ENCODE measurements around the gene ABO. TPM values are rescaled to one million over a fixed set of nuclear protein-coding genes. Genes with fewer than 3 reads are reported as not detected.

Gene ABO
- total and polyA plus RNA-seq, 2 of the 8 experiments (the other 6 are each of a cell fraction or from before 2014, with no cell fraction given) = 0.03 TPM; not detected in 1

GRCh38 chr9:133303266-133304157, 28.5 kb upstream of the ABO start:
- no peak overlapping the region for H2BK20ac ChIP-seq (ENCODE audit: low read length)
- TF ChIP-seq TAF7 (optimal IDR thresholded peaks at IDR 0.05; ENCODE audit: borderline replicate concordance, low read depth, low read length) (no peak), ZNF274 (IDR thresholded peaks at IDR 0.05; ENCODE audit: borderline replicate concordance, extremely low read depth, low read length) (no peak), POLR2AphosphoS5 (IDR thresholded peaks at IDR 0.05; ENCODE audit: low read depth, low read length) (no peak), HDAC2 (IDR thresholded peaks at IDR 0.05; ENCODE audit: borderline replicate concordance in 1 of 2, low read depth in 2 of 2, low read length in 2 of 2) (no peak)
- no peaks in the 10 kb centered on the region for H3K9me3 ChIP-seq (ENCODE audit: insufficient read depth in 2 of 2, low read depth in 1 of 2, low read length in 1 of 2)
- no peak overlapping the region for H2BK5ac ChIP-seq (ENCODE audit: low read depth, low read length)
- 80% methylated on average over 24 of the region's 26 CpGs; no CpG with 5 or more reads in 1 of the 2 experiments for WGBS, 2 experiments (ENCODE audit: extremely low coverage in 1 of 2, insufficient coverage in 1 of 2, insufficient read length in 1 of 2, insufficient replicate concordance in 2 of 2, low coverage in 1 of 2, low lambda C conversion rate in 2 of 2, missing lambda C conversion rate in 1 of 2)
- DNase-seq (ENCODE audit: low read depth in 1 of 2, low spot score in 2 of 2) (no peak), FAIRE-seq (no peak)
- H2AK5ac ChIP-seq (ENCODE audit: low read depth, low read length) = no peak overlapping the region
- no peak overlapping the region for H3K9ac ChIP-seq (replicated peaks in 1 of 4; ENCODE audit: extremely low read depth in 1 of 4, low read depth in 3 of 4, low read length in 3 of 4)
- no peak overlapping the region for H4K5ac ChIP-seq (ENCODE audit: insufficient read length, low read depth, low read length)
- CTCF ChIA-PET (ENCODE audit: partially characterized antibody) = interaction anchor here (0.6 to 1.5 kb wide), 5 partner anchors 17 to 964 kb away, joined by 3 to 12 read pairs (median 4); no protein-coding TSS in a partner anchor
- no peak overlapping the region for H2BK15ac ChIP-seq (ENCODE audit: low read length)
- no peak overlapping the region for H3K18ac ChIP-seq (ENCODE audit: extremely low read depth, low read length)
- H2AFZ ChIP-seq (ENCODE audit: low read length) = no peak overlapping the region
- H2BK12ac ChIP-seq (ENCODE audit: low read depth, low read length) = no peak overlapping the region
- no peak overlapping the region for H3K4me3 ChIP-seq (ENCODE audit: extremely low read depth in 1 of 4, insufficient read depth in 2 of 4, low read depth in 3 of 4, low read length in 4 of 4)
- H3K14ac ChIP-seq (ENCODE audit: insufficient read length) = no peak overlapping the region
- H4K91ac ChIP-seq (replicated peaks; ENCODE audit: insufficient read length, low read length) = no peak overlapping the region
- H3K4me1 ChIP-seq (replicated peaks in 1 of 4; ENCODE audit: control insufficient read depth in 3 of 4, insufficient read depth in 4 of 4, low read length in 3 of 4) = no peaks in the 10 kb centered on the region
- no peak overlapping the region for H3K4me2 ChIP-seq (ENCODE audit: insufficient read depth in 1 of 2, low read depth in 2 of 2, low read length in 2 of 2)
- POLR2A ChIA-PET (ENCODE audit: partially characterized antibody) = interaction anchor here (1.4 kb wide), 1 partner anchor 44 kb away, joined by 4 read pairs; the partner anchor contains the start of genes MED22 and RPL7A
- no peak overlapping the region for H2BK120ac ChIP-seq (replicated peaks; ENCODE audit: low read depth, low read length)
- H3K23me2 ChIP-seq (ENCODE audit: low read depth, low read length) = no peaks in the 10 kb centered on the region
- H3K79me2 ChIP-seq (ENCODE audit: control insufficient read depth in 1 of 2, insufficient read depth in 2 of 2, low read length in 2 of 2) = no peaks in the 10 kb centered on the region
- no peak overlapping the region for H3K27ac ChIP-seq (ENCODE audit: low read depth, low read length)
- H3K4ac ChIP-seq (replicated peaks; ENCODE audit: insufficient read length, low read depth, low read length) = no peak overlapping the region
- H3K27me3 ChIP-seq (replicated peaks in 1 of 4; ENCODE audit: control insufficient read depth in 3 of 4, extremely low read depth in 1 of 4, insufficient read depth in 3 of 4, low read length in 3 of 4) = no peaks in the 10 kb centered on the region; a peak in 1 of 7 replicates
- H3K36me3 ChIP-seq (ENCODE audit: control insufficient read depth in 2 of 4, insufficient read depth in 4 of 4, low read length in 3 of 4) = no peaks in the 10 kb centered on the region
- no peak overlapping the region for H3K23ac ChIP-seq (ENCODE audit: insufficient read length)
- H3K56ac ChIP-seq (replicated peaks; ENCODE audit: insufficient read length, low read depth, low read length) = no peak overlapping the region
- H3K79me1 ChIP-seq (ENCODE audit: low read depth, low read length) = no peaks in the 10 kb centered on the region
- no peak overlapping the region for H4K8ac ChIP-seq (ENCODE audit: extremely low read depth, insufficient read depth, low read length)
- no peaks in the 10 kb centered on the region for H4K20me1 ChIP-seq (replicated peaks in 1 of 2; ENCODE audit: control insufficient read depth in 1 of 2, insufficient read depth in 2 of 2, low read length in 2 of 2)
